Measurements from ENCODE around the gene LTBP3. TPM values are rescaled to one million over a fixed set of nuclear protein-coding genes. Genes with fewer than 3 reads are reported as not detected.

Gene LTBP3
- total and polyA plus RNA-seq, 8 donors, result 70.8 to 322 (median 239) TPM

GRCh38 chr11:65503949-65504673, 54.0 kb downstream of the LTBP3 start:
- H3K36me3 ChIP-seq, result peaks cover 4 to 58% of the 10 kb centered on the region in 2 donors
- H3K27ac ChIP-seq, result peak overlapping the region; percentile 98 to 99
- H3K9me3 ChIP-seq, result no peaks in the 10 kb centered on the region
- H3K4me1 ChIP-seq, result peaks cover 3 to 44% of the 10 kb centered on the region in 2 donors
- TF ChIP-seq, protein P1, sequence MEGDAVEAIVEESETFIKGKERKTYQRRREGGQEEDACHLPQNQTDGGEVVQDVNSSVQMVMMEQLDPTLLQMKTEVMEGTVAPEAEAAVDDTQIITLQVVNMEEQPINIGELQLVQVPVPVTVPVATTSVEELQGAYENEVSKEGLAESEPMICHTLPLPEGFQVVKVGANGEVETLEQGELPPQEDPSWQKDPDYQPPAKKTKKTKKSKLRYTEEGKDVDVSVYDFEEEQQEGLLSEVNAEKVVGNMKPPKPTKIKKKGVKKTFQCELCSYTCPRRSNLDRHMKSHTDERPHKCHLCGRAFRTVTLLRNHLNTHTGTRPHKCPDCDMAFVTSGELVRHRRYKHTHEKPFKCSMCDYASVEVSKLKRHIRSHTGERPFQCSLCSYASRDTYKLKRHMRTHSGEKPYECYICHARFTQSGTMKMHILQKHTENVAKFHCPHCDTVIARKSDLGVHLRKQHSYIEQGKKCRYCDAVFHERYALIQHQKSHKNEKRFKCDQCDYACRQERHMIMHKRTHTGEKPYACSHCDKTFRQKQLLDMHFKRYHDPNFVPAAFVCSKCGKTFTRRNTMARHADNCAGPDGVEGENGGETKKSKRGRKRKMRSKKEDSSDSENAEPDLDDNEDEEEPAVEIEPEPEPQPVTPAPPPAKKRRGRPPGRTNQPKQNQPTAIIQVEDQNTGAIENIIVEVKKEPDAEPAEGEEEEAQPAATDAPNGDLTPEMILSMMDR (IDR thresholded peaks at IDR 0.05), result no peak
- ATAC-seq (no peak), DNase-seq (peak in 1 of 4 donors; percentile 77)
- H3K27me3 ChIP-seq, result no peaks in the 10 kb centered on the region
- intact Hi-C loops (cut with DNase I), result loop anchor here in 1 of 2 donors (5.0 kb wide), 1 partner anchor 82 kb away; the partner anchor contains the start of gene NEAT1
- H3K4me3 ChIP-seq, result peak overlapping the region; percentile 50 to 77

DNA sequence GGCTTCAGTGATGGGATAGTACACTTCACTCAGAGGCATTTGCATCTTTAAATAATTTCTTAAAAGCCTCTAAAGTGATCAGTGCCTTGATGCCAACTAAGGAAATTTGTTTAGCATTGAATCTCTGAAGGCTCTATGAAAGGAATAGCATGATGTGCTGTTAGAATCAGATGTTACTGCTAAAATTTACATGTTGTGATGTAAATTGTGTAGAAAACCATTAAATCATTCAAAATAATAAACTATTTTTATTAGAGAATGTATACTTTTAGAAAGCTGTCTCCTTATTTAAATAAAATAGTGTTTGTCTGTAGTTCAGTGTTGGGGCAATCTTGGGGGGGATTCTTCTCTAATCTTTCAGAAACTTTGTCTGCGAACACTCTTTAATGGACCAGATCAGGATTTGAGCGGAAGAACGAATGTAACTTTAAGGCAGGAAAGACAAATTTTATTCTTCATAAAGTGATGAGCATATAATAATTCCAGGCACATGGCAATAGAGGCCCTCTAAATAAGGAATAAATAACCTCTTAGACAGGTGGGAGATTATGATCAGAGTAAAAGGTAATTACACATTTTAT, 54.7 kb downstream of the LTBP3 start:
- H3K9me3 ChIP-seq, result no peaks in the 10 kb centered on the region
- no peaks in the 10 kb centered on the region for H3K27me3 ChIP-seq
- peak overlapping the region; percentile 50 to 77 for H3K4me3 ChIP-seq
- TF ChIP-seq, protein P1 (IDR thresholded peaks at IDR 0.05), result no peak
- intact Hi-C loops (cut with DNase I), result loop anchor here in 1 of 2 donors (5.0 kb wide), 1 partner anchor 81 kb away; the partner anchor contains the start of gene NEAT1
- ATAC-seq, result no peak
- peak in 1 of 4 donors; percentile 52 for DNase-seq
- H3K4me1 ChIP-seq, result peaks cover 3 to 39% of the 10 kb centered on the region in 2 donors
- peaks cover 4 to 58% of the 10 kb centered on the region in 2 donors for H3K36me3 ChIP-seq
- H3K27ac ChIP-seq, result peak overlapping the region; percentile 98 to 99

DNA sequence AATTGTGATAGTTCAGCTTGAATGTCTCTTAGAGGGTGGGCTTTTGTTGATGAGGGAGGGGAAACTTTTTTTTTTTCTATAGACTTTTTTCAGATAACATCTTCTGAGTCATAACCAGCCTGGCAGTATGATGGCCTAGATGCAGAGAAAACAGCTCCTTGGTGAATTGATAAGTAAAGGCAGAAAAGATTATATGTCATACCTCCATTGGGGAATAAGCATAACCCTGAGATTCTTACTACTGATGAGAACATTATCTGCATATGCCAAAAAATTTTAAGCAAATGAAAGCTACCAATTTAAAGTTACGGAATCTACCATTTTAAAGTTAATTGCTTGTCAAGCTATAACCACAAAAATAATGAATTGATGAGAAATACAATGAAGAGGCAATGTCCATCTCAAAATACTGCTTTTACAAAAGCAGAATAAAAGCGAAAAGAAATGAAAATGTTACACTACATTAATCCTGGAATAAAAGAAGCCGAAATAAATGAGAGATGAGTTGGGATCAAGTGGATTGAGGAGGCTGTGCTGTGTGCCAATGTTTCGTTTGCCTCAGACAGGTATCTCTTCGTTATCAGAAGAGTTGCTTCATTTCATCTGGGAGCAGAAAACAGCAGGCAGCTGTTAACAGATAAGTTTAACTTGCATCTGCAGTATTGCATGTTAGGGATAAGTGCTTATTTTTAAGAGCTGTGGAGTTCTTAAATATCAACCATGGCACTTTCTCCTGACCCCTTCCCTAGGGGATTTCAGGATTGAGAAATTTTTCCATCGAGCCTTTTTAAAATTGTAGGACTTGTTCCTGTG, 55.4 kb downstream of the LTBP3 start:
- H3K36me3 ChIP-seq, result peaks cover 4 to 58% of the 10 kb centered on the region in 2 donors
- peak overlapping the region; percentile 98 to 99 for H3K27ac ChIP-seq
- peak in 1 of 4 donors; percentile 57 for DNase-seq
- peaks cover 3 to 35% of the 10 kb centered on the region in 2 donors for H3K4me1 ChIP-seq
- intact Hi-C loops (cut with DNase I), result loop anchor here in 1 of 2 donors (5.0 kb wide), 1 partner anchor 80 kb away; the partner anchor contains the start of gene NEAT1
- no peaks in the 10 kb centered on the region for H3K9me3 ChIP-seq
- H3K27me3 ChIP-seq, result no peaks in the 10 kb centered on the region
- no peak for ATAC-seq
- peak overlapping the region; percentile 50 to 77 for H3K4me3 ChIP-seq
- TF ChIP-seq, protein P1 (IDR thresholded peaks at IDR 0.05), result no peak

DNA sequence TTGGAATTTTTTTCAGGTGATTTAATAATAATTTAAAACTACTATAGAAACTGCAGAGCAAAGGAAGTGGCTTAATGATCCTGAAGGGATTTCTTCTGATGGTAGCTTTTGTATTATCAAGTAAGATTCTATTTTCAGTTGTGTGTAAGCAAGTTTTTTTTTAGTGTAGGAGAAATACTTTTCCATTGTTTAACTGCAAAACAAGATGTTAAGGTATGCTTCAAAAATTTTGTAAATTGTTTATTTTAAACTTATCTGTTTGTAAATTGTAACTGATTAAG, 55.9 kb downstream of the LTBP3 start:
- Histone ChIP-seq H3K4me3 (peak overlapping the region; percentile 50 to 77), H3K27ac (peak overlapping the region; percentile 98 to 99), H3K27me3 (no peaks in the 10 kb centered on the region), H3K36me3 (peaks cover 4 to 58% of the 10 kb centered on the region in 2 donors), H3K4me1 (peaks cover 3 to 30% of the 10 kb centered on the region in 2 donors), H3K9me3 (no peaks in the 10 kb centered on the region)
- TF ChIP-seq, protein P1 (IDR thresholded peaks at IDR 0.05), result no peak
- intact Hi-C loops (cut with DNase I), result loop anchor here in 1 of 2 donors (5.0 kb wide), 1 partner anchor 80 kb away; the partner anchor contains the start of gene NEAT1
- DNase-seq (no peak), ATAC-seq (no peak)

Measured in left lung (tissue), 10 donors.